Kidney glomerular epithelial cell (primary cell): ENCODE results near the gene NRXN3.
A peak's percentile ranks its signal among the peaks of the same experiment; 100 is the strongest.

Experiments
- DNase-seq: peaks from one replicate; lab custom pipeline; 2025; lab: John Stamatoyannopoulos, UW

The NRXN3 gene

GRCh38 chr14:79693935-79694334 lies 1523.8 kb downstream of the NRXN3 start:
- no peak for DNase-seq

- DNase-seq = no peak
These were observed 1525.1 kb downstream of the NRXN3 start for GRCh38 chr14:79695307-79695706.

DNA sequence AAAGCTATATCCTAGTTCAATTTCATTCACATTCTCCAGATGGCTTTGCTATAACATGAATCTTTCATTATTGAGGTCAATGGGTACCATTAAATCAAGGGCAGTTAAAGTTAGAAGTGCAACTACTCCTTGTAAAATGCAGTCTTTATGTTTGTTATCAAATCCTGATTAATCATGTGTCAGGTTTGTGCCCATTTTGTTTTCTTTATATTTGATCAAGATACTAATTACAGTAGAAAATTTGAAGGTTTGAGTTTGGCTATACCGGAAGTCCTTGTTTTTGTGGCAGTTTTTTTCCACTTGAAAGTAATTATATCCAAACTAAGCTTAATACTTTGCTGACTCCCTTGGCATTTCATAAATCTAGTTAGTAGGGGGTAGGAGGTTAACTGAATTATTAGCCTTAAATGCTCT lies 1528.1 kb downstream of the NRXN3 start:
- DNase-seq = no peak

GRCh38 chr14:79699206-79699605 lies 1529.0 kb downstream of the NRXN3 start:
- DNase-seq = no peak

GRCh38 chr14:79701371-79701770 lies 1531.2 kb downstream of the NRXN3 start:
- DNase-seq = no peak

GRCh38 chr14:79702197-79702596 lies 1532.0 kb downstream of the NRXN3 start:
- DNase-seq = no peak

- DNase-seq = no peak
These were observed 1533.0 kb downstream of the NRXN3 start for GRCh38 chr14:79703209-79703608.

DNA sequence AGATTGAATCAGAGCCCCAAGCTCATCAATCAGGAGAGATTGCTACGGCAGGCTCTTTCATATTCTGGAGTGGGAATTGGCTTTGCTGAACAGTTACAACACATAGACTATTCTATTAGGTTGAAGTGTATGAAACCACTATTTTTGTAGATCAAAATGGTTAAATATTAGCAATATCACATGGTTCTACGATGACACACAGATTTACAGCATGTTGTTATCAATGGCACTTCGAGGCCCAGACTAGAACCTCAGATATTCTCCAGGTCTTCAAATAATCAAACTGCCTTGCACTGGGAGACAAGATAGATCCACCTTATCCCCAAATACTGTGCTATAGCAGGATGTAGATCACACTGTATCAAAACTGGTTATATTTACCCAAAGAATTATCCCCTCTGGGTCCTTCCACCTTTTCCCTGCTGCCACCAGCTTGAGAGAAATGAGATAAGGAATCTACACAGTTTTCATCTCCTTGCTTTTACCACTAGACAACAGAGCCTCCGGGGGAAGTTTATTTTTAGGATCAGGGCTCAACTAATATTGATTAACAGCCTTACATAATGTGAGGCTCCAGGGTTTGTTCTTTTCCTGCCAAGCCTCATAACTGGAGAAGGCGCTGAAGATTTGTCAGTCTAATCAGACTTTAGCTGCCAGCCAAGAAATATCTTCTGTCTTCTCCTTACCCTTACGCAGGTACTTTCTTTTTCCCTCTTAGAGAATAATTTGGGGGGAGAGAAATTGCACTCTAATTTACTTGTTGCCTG lies 1534.1 kb downstream of the NRXN3 start:
- no peak for DNase-seq

DNA sequence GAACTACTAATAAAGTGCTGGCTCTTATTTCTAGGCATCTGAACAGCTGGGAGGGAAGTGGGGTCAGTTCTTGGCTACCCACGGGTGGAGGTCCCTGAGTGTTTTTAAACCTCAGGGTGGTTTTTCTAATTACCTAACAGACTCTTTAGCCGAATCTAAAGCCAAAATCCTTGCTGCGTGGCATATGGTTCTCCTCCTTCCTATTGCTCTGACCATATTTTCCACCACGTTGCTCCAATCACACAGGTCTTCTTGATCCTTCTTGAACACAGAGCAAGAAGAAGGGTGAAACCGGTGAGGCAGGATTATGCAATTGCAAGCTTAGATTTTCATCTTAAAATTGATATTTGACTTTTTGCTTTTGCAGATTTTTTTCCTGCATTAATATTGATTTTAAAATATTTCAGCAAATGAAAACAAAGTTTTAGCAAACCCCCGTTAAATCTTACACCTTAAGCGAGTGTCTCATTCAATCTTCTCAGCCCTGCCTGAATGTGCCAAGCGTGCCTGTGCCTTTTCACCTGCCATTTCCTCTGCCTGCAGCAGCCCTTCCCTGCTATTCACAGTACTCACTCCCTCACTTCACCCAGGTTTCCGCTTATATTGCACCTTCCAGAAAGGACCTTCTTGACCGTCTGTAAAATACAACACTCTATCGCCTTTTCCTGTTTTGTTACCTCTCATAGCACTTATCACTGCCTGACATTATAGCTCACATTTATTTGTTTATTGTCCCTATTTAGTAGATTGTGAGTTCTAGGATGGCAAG lies 1535.1 kb downstream of the NRXN3 start:
- no peak for DNase-seq

GRCh38 chr14:79706382-79706781 lies 1536.2 kb downstream of the NRXN3 start:
- no peak for DNase-seq

GRCh38 chr14:79708426-79709388 lies 1538.5 kb downstream of the NRXN3 start:
- DNase-seq = no peak

- no peak for DNase-seq
These were observed 1539.4 kb downstream of the NRXN3 start for GRCh38 chr14:79709573-79709972.

DNA sequence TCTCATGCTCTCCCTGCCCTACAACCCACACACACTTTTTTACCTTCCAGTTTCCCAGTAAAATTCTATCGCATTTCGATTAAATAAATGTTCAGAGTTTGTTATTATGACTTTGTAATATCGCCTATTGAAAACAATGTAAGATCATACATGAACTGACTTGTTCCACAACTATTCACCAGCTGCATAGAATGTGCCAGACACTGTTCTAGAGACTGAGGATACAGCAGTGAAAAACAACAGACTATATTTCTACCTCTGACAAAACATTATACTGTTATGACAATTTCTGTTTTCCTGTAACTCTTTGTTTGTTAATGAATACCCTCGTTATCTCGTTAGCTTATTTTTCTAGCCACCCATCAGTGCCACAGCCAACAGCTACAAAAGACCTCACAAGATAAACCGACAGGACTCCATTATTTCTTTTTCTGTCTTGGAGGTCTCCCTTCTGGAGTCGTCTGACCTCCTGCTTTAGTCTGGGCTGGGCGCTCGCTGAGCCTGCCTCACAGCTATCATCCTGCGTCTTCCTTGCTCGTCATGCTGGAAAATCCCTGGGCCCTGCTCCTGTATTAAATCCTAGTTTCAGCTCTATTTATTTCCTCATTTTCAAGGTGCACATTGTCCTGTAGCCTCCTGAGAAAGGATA lies 1542.3 kb downstream of the NRXN3 start:
- peak; percentile 61 for DNase-seq

- DNase-seq = no peak
These were observed 1551.4 kb downstream of the NRXN3 start for GRCh38 chr14:79721399-79722084.

- DNase-seq = no peak
These were observed 1555.0 kb downstream of the NRXN3 start for GRCh38 chr14:79724934-79725717.

GRCh38 chr14:79727900-79728299 lies 1557.7 kb downstream of the NRXN3 start:
- no peak for DNase-seq

DNA sequence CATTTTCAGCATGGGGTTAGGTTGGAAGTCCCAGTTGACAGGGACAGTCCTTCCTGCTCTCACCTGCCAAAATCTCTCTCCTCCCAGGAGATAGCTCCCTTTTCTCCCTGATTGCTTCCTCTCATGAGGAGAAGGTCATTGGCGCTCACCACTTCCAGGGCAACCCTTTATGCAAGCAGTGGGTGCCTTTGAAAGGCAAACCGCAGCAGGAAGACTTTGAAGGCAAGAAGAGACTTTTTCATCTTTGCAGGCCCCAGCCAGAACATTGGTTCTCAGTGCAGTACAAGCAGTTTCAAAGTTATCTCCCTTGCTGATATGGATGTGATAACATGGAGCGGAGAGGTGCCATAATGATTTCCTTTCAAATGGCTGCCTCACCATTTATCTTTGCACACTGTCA lies 1558.2 kb downstream of the NRXN3 start:
- DNase-seq = no peak

DNA sequence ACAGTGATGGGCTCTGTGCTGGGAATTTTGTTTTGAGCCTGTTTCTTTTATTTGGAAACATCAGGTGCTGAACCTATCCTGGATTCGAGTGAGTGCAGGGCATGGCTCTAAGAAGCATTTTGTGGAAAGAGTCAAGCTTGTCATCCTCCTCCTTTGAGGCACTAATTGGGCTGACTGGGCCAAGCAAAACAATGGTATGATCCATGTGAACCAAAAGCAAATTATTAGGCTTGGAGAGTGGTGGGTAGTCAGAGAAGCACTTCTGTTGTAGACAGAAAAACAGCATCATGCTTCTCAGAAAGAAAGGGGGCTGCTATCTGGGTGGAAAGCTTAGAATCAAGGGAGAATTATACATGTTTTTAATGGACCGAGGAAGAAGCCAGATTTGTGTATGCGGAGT lies 1559.6 kb downstream of the NRXN3 start:
- no peak for DNase-seq

DNA sequence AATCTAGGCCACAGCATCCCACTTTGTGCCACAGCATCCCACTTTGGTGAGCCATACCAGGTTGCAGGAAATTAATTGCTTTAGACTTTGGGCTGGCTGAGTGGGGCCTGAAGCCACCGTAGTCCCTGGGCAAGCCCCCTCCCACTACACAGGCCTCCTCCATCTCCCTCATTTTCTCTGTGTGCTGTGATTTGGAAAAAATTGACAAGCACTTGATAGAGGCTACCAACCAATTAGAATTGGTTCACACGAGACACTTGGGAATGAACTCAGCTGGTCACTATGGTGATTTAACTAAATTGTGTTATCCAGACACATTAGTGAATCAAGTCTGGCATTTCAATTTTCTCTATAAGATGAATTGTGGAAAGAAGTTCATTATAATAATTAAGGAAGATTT lies 1560.0 kb downstream of the NRXN3 start:
- DNase-seq = no peak

DNA sequence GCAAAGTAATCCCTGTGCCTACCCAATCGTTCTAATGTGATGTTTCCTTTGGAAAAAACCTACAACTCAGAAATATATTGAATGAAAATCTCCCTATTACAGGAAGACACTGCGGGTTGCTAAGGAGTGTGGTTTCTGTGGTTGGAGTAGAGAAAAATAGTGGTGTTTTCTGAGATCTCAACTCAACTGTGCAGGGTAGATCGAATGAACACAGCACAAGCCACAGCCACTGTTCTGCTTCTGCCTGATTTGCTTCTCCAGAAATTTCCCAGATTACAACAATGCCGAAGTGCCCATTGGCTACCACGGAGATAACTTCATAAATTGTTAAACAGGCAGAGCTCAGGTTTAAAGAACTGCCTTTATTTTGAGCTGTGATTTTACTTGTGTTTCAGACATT lies 1560.8 kb downstream of the NRXN3 start:
- DNase-seq = no peak
